ENCODE measurements around the gene BECN2. TPM values are rescaled to one million over a fixed set of nuclear protein-coding genes. Genes with fewer than 3 reads are reported as not detected.

The BECN2 gene
- total RNA-seq, 1 experiment from 2014 or later = not detected

DNA sequence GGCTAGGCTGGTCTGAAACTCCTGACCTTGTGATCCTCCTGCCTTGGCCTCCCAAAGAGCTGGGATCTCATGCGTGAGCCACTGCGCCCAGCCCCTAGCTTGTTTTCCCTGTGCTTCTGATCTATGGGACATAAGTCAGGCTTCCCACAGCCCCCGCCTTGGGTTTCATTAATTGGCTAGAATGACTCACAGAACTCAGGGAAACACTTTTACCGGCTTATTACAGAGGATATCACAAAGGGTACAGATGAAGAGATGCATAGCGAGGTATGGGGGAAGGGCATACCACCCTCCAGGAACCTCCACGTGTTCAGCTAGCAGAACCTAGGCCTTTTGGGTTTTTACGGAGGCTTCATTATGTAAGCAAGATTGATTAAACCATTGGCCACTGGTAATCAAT, 42.9 kb downstream of the BECN2 start:
- TF ChIP-seq, protein P1, sequence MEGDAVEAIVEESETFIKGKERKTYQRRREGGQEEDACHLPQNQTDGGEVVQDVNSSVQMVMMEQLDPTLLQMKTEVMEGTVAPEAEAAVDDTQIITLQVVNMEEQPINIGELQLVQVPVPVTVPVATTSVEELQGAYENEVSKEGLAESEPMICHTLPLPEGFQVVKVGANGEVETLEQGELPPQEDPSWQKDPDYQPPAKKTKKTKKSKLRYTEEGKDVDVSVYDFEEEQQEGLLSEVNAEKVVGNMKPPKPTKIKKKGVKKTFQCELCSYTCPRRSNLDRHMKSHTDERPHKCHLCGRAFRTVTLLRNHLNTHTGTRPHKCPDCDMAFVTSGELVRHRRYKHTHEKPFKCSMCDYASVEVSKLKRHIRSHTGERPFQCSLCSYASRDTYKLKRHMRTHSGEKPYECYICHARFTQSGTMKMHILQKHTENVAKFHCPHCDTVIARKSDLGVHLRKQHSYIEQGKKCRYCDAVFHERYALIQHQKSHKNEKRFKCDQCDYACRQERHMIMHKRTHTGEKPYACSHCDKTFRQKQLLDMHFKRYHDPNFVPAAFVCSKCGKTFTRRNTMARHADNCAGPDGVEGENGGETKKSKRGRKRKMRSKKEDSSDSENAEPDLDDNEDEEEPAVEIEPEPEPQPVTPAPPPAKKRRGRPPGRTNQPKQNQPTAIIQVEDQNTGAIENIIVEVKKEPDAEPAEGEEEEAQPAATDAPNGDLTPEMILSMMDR (IDR thresholded peaks at IDR 0.05; ENCODE audit: insufficient read depth in 1 of 2, low read depth in 1 of 2, low read length in 1 of 2, severe bottlenecking in 1 of 2, unreplicated experiment in 1 of 2) = no peak
- Histone ChIP-seq H3K9me3 (no peaks in the 10 kb centered on the region; the same call in 1 of the 2 replicates), H3K27me3 (replicated peaks; ENCODE audit: control insufficient read depth, insufficient read depth, low read length) (no peaks in the 10 kb centered on the region), H3K4me1 (peaks cover 26% of the 10 kb centered on the region), H3K4me3 (ENCODE audit: low read depth, low read length) (no peak overlapping the region), H3K36me3 (ENCODE audit: control insufficient read depth, insufficient read depth, low read length) (no peaks in the 10 kb centered on the region)
- peaks cover 9% of the 10 kb centered on the region for H3K9me3 Mint-ChIP-seq (ENCODE audit: unreplicated experiment)
- intact Hi-C loops (cut with micrococcal nuclease; ENCODE audit: unreplicated experiment) = no loop called here
- CTCF ChIA-PET = no interaction called here
- no TSS peak for BruUV-seq (replicated peaks)
- no peaks in the 10 kb centered on the region for H3K36me3 Mint-ChIP-seq (ENCODE audit: insufficient read depth, unreplicated experiment)
- no peak overlapping the region for H3K27ac Mint-ChIP-seq (ENCODE audit: unreplicated experiment)
- H3K4me3 Mint-ChIP-seq (ENCODE audit: unreplicated experiment) = no peak overlapping the region
- POLR2A ChIA-PET = no interaction called here
- H3K27me3 Mint-ChIP-seq (ENCODE audit: insufficient read depth, unreplicated experiment) = no peaks in the 10 kb centered on the region
- DNase-seq = no peak
- peaks cover 23% of the 10 kb centered on the region for H3K4me1 Mint-ChIP-seq (ENCODE audit: low read depth, unreplicated experiment)

DNA sequence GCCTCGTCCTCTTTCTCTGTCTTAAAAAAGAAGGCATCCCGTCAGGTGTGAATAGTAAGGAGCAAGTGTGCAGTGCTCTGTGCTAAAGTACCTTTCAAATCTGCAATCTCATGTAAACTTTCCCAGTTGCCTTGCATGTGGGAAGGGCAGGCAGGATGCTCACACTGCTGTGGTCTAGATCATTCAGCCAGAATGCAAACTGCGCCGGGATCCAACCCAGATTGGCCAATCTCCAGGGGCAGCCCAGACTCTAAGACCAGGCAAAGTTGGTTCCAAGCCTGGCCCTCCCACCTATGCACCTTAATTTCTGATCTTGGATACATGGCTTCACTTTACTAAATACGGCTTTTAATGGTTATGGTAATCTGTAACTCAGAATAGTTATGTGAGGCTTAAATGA, 44.5 kb downstream of the BECN2 start:
- no peak overlapping the region for H3K4me3 ChIP-seq (ENCODE audit: low read depth, low read length)
- DNase-seq = no peak

DNA sequence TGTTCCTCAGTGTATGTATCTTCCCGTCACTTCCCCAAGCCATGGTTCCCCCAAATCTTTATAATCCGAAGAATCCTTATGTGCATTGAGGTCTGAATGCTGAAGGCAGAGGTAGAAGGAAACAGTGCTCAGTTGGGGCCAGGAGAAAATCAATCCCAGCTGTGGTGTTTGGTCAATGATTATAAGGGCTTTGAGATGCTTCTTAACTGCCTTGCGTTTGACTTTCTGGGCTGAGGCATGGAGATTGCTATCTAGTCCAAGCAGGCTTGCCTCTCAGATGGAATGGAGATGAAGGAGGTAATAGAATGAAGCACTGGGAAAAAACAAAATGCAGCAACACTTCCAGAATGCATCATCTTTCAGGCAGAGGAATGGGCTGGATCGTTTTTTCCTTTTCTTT, 44.9 kb downstream of the BECN2 start:
- ChIA-PET CTCF (no interaction called here), POLR2A (no interaction called here)
- peaks cover 24% of the 10 kb centered on the region for H3K4me1 Mint-ChIP-seq (ENCODE audit: low read depth, unreplicated experiment)
- H3K4me3 Mint-ChIP-seq (ENCODE audit: unreplicated experiment) = no peak overlapping the region
- H3K27me3 ChIP-seq (replicated peaks; ENCODE audit: control insufficient read depth, insufficient read depth, low read length) = no peaks in the 10 kb centered on the region
- no peaks in the 10 kb centered on the region; the same call in 1 of the 2 replicates for H3K9me3 ChIP-seq
- no peaks in the 10 kb centered on the region for H3K36me3 Mint-ChIP-seq (ENCODE audit: insufficient read depth, unreplicated experiment)
- TF ChIP-seq, protein P1 (IDR thresholded peaks at IDR 0.05; ENCODE audit: insufficient read depth in 1 of 2, low read depth in 1 of 2, low read length in 1 of 2, severe bottlenecking in 1 of 2, unreplicated experiment in 1 of 2) = no peak
- BruUV-seq (replicated peaks) = no TSS peak
- H3K27ac Mint-ChIP-seq (ENCODE audit: unreplicated experiment) = no peak overlapping the region
- H3K27me3 Mint-ChIP-seq (ENCODE audit: insufficient read depth, unreplicated experiment) = no peaks in the 10 kb centered on the region
- intact Hi-C loops (cut with micrococcal nuclease; ENCODE audit: unreplicated experiment) = no loop called here
- peaks cover 34% of the 10 kb centered on the region for H3K4me1 ChIP-seq
- no peak for DNase-seq
- no peak overlapping the region for H3K4me3 ChIP-seq (ENCODE audit: low read depth, low read length)
- no peaks in the 10 kb centered on the region for H3K36me3 ChIP-seq (ENCODE audit: control insufficient read depth, insufficient read depth, low read length)
- peaks cover 9% of the 10 kb centered on the region for H3K9me3 Mint-ChIP-seq (ENCODE audit: unreplicated experiment)

More for the DNA sequence above, 44.5 kb downstream of the BECN2 start:
- ChIA-PET POLR2A (no interaction called here), CTCF (no interaction called here)
- no peak overlapping the region for H3K27ac Mint-ChIP-seq (ENCODE audit: unreplicated experiment)
- no peaks in the 10 kb centered on the region for H3K36me3 Mint-ChIP-seq (ENCODE audit: insufficient read depth, unreplicated experiment)
- peaks cover 9% of the 10 kb centered on the region for H3K9me3 Mint-ChIP-seq (ENCODE audit: unreplicated experiment)
- BruUV-seq (replicated peaks) = no TSS peak
- no peaks in the 10 kb centered on the region for H3K27me3 Mint-ChIP-seq (ENCODE audit: insufficient read depth, unreplicated experiment)
- Histone ChIP-seq H3K9me3 (no peaks in the 10 kb centered on the region; the same call in 1 of the 2 replicates), H3K36me3 (ENCODE audit: control insufficient read depth, insufficient read depth, low read length) (no peaks in the 10 kb centered on the region), H3K27me3 (replicated peaks; ENCODE audit: control insufficient read depth, insufficient read depth, low read length) (no peaks in the 10 kb centered on the region), H3K4me1 (peaks cover 34% of the 10 kb centered on the region)
- no peak overlapping the region for H3K4me3 Mint-ChIP-seq (ENCODE audit: unreplicated experiment)
- intact Hi-C loops (cut with micrococcal nuclease; ENCODE audit: unreplicated experiment) = no loop called here
- H3K4me1 Mint-ChIP-seq (ENCODE audit: low read depth, unreplicated experiment) = peaks cover 24% of the 10 kb centered on the region
- TF ChIP-seq, protein P1 (IDR thresholded peaks at IDR 0.05; ENCODE audit: insufficient read depth in 1 of 2, low read depth in 1 of 2, low read length in 1 of 2, severe bottlenecking in 1 of 2, unreplicated experiment in 1 of 2) = no peak
